Loucy (cell line): ENCODE results near the gene SUN1.

ENCODE experiments used
- EZH2phosphoT487 ChIP-seq: fragments of 200-600 bp; IDR thresholded peaks from 2 replicates; pipeline ENCODE4 v1.6.1; 2018; ENCODE audit warnings: antibody characterized with exemption, mild to moderate bottlenecking, moderate library complexity, borderline replicate concordance
- TF ChIP-seq, protein P1 (sequence below): fragments of 200-600 bp; sonication (generic); conservative IDR thresholded peaks from 2 replicates; pipeline ENCODE4 v1.5.1; 2014; ENCODE audit warnings: mild to moderate bottlenecking, antibody characterized with exemption, low read length

DNA sequence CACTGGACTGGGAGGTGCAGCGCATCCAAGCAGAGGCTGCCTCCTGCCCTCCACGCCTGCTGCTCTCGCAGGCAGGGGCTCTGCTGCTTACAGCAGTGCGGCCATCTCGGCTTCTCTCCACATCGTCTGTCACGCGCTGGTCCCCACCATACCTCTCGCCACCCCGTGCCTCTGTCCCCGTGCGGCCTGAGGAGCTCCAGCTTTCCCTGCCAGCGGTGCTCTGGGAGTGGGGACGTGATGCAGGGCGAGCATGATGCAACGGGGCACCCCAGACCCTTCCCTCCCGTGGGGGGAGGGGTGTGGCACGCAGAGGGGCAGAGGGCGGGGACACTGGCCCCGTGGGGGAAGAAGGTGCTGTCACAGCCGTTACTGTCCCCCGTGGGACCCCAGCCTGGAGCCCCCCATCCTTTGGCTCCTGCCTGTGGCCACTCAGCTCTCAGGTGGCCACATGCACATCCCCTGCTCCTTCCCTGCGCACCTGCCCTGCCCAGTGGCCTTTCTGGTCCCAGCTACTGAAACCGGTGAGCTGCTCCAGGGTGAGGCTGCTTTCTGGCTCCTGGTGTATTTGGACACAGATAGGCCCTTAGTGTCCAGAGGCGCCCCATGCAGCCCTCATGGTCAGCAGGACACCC is 53.1 kb downstream of the SUN1 start:
- TF ChIP-seq, protein P1, sequence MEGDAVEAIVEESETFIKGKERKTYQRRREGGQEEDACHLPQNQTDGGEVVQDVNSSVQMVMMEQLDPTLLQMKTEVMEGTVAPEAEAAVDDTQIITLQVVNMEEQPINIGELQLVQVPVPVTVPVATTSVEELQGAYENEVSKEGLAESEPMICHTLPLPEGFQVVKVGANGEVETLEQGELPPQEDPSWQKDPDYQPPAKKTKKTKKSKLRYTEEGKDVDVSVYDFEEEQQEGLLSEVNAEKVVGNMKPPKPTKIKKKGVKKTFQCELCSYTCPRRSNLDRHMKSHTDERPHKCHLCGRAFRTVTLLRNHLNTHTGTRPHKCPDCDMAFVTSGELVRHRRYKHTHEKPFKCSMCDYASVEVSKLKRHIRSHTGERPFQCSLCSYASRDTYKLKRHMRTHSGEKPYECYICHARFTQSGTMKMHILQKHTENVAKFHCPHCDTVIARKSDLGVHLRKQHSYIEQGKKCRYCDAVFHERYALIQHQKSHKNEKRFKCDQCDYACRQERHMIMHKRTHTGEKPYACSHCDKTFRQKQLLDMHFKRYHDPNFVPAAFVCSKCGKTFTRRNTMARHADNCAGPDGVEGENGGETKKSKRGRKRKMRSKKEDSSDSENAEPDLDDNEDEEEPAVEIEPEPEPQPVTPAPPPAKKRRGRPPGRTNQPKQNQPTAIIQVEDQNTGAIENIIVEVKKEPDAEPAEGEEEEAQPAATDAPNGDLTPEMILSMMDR = no peak
- no peak for TF ChIP-seq EZH2phosphoT487
